Superior temporal gyrus (tissue), 1 donor: ENCODE measurements around the gene SLC33A1.
"Not testable (repeated sequence)": the region's sequence is repeated elsewhere in the genome, so short reads cannot be mapped to it uniquely, and the experiment has no call there.

ENCODE experiments used
- DNase-seq: peaks from one replicate; pipeline ENCODE4 v3.0.0-alpha.2; 2016; ENCODE audit errors: extremely low spot score

Gene SLC33A1

GRCh38 chr3:155862290-155862982, 8.2 kb upstream of the SLC33A1 start:
- not testable (repeated sequence) for DNase-seq

GRCh38 chr3:155861476-155862183, 7.4 kb upstream of the SLC33A1 start:
- no peak for DNase-seq

GRCh38 chr3:155860424-155860823, 6.2 kb upstream of the SLC33A1 start:
- not testable (repeated sequence) for DNase-seq

- DNase-seq: no peak
Observed at GRCh38 chr3:155859859-155860258, 5.6 kb upstream of the SLC33A1 start.

- DNase-seq: no peak
Observed at GRCh38 chr3:155853214-155854140, 750 bp downstream of the SLC33A1 start.

GRCh38 chr3:155852341-155852740, 1.9 kb downstream of the SLC33A1 start:
- DNase-seq: no peak

GRCh38 chr3:155849404-155849803, 4.8 kb downstream of the SLC33A1 start:
- not testable (repeated sequence) for DNase-seq

- DNase-seq: no peak
Observed at GRCh38 chr3:155847993-155848392, 6.2 kb downstream of the SLC33A1 start.

GRCh38 chr3:155846119-155846518, 8.1 kb downstream of the SLC33A1 start:
- no peak for DNase-seq

GRCh38 chr3:155843569-155843968, 10.7 kb downstream of the SLC33A1 start:
- no peak for DNase-seq

GRCh38 chr3:155835341-155836071, 18.7 kb downstream of the SLC33A1 start:
- DNase-seq: no peak

GRCh38 chr3:155828490-155829098, 25.6 kb downstream of the SLC33A1 start:
- not testable (repeated sequence) for DNase-seq

- DNase-seq: no peak
Observed at GRCh38 chr3:155815030-155815545, 39.1 kb downstream of the SLC33A1 start.

GRCh38 chr3:155813224-155813623, 41.0 kb downstream of the SLC33A1 start:
- DNase-seq: not testable (repeated sequence)

- DNase-seq: no peak
Observed at GRCh38 chr3:155809181-155809580, 45.0 kb downstream of the SLC33A1 start.

- no peak for DNase-seq
Observed at GRCh38 chr3:155807823-155808222, 46.4 kb downstream of the SLC33A1 start.

GRCh38 chr3:155805802-155806618, 48.2 kb downstream of the SLC33A1 start, which contains the start of gene C3orf33:
Gene C3orf33, minus strand, starts transcription at chr3:155806278. Its CDS starts 26 bp downstream, at chr3:155806252.
- DNase-seq: peak; percentile 77

- no peak for DNase-seq
Observed at GRCh38 chr3:155805204-155805801, 48.9 kb downstream of the SLC33A1 start.

- no peak for DNase-seq
Observed at GRCh38 chr3:155804323-155804722, 49.9 kb downstream of the SLC33A1 start.
